ENCODE results near the gene ADGRD1. TPM values are rescaled to one million over a fixed set of nuclear protein-coding genes. Genes with fewer than 3 reads are reported as not detected.

ADGRD1 gene
- polyA plus RNA-seq, 1 of the 3 experiments (the other 2 are of a cell fraction), result not detected

- H3K36me3 ChIP-seq (replicated peaks in 1 of 2; ENCODE audit: control insufficient read depth in 1 of 2, insufficient read depth in 2 of 2, low read length in 1 of 2), result no peaks in the 10 kb centered on the region
- no peaks in the 10 kb centered on the region for H3K27me3 ChIP-seq (ENCODE audit: insufficient read depth)
- no peak overlapping the region for H3K27ac ChIP-seq (ENCODE audit: low read depth in 2 of 2, low read length in 1 of 2)
- no peaks in the 10 kb centered on the region for H3K79me2 ChIP-seq (ENCODE audit: insufficient read depth)
- no peak overlapping the region for H3K4me3 ChIP-seq (ENCODE audit: low read depth in 2 of 2, low read length in 1 of 2)
- TF ChIP-seq SMC3 (IDR thresholded peaks at IDR 0.05; ENCODE audit: low read depth, low read length) (no peak), CTCF (IDR thresholded peaks at IDR 0.05) (no peak), GABPA (IDR thresholded peaks at IDR 0.05; ENCODE audit: low read depth) (no peak), RCOR1 (IDR thresholded peaks at IDR 0.05; ENCODE audit: low read length) (no peak), PBX3 (IDR thresholded peaks at IDR 0.05) (no peak), NFIC (IDR thresholded peaks at IDR 0.05; ENCODE audit: borderline replicate concordance) (no peak)
- CTCF ChIA-PET, result interaction anchor here (2.0 to 11.0 kb wide), 2 partner anchors 12 to 334 kb away, joined by 4 to 135 read pairs; no protein-coding TSS in a partner anchor
- H2AFZ ChIP-seq (ENCODE audit: low read depth), result no peak overlapping the region
- DNase-seq, result no peak
- H3K9me2 ChIP-seq, result no peaks in the 10 kb centered on the region
- H3K9me3 ChIP-seq, result no peaks in the 10 kb centered on the region
- no peak overlapping the region for H3K4me2 ChIP-seq
- H3K9ac ChIP-seq, result no peak overlapping the region
- no peaks in the 10 kb centered on the region for H3F3A ChIP-seq (replicated peaks; ENCODE audit: insufficient read depth)
- WGBS (ENCODE audit: low lambda C conversion rate), result 59% methylated on average over 22 of the region's 25 CpGs
- no peaks in the 10 kb centered on the region; a peak in 1 of 4 replicates for H3K4me1 ChIP-seq (ENCODE audit: control insufficient read depth in 1 of 2, insufficient read depth in 2 of 2, low read depth in 1 of 2, low read length in 1 of 2)
- POLR2A ChIA-PET, result no interaction called here
- H4K20me1 ChIP-seq (ENCODE audit: insufficient read depth), result no peaks in the 10 kb centered on the region
Measured at GRCh38 chr12:131120831-131121271, 167.1 kb downstream of the ADGRD1 start.

- 64% methylated on average over 19 of the region's 30 CpGs for WGBS (ENCODE audit: low lambda C conversion rate)
- Histone ChIP-seq H3K4me3 (ENCODE audit: low read depth in 2 of 2, low read length in 1 of 2) (no peak overlapping the region), H2AFZ (ENCODE audit: low read depth) (no peak overlapping the region), H3K9me3 (no peaks in the 10 kb centered on the region), H3K27ac (ENCODE audit: low read depth in 2 of 2, low read length in 1 of 2) (no peak overlapping the region), H3K27me3 (ENCODE audit: insufficient read depth) (no peaks in the 10 kb centered on the region), H3K4me1 (ENCODE audit: control insufficient read depth in 1 of 2, insufficient read depth in 2 of 2, low read depth in 1 of 2, low read length in 1 of 2) (no peaks in the 10 kb centered on the region; a peak in 1 of 4 replicates), H3K9me2 (no peaks in the 10 kb centered on the region), H3K79me2 (ENCODE audit: insufficient read depth) (no peaks in the 10 kb centered on the region), H3K9ac (no peak overlapping the region), H3K4me2 (no peak overlapping the region), H4K20me1 (ENCODE audit: insufficient read depth) (no peaks in the 10 kb centered on the region), H3F3A (replicated peaks; ENCODE audit: insufficient read depth) (no peaks in the 10 kb centered on the region), H3K36me3 (replicated peaks in 1 of 2; ENCODE audit: control insufficient read depth in 1 of 2, insufficient read depth in 2 of 2, low read length in 1 of 2) (no peaks in the 10 kb centered on the region)
- TF ChIP-seq CTCF (IDR thresholded peaks at IDR 0.05), result no peak
- no peak for TF ChIP-seq SIN3A (IDR thresholded peaks at IDR 0.05; ENCODE audit: borderline replicate concordance, low read depth, low read length)
- TF ChIP-seq EZH2phosphoT487 (IDR thresholded peaks at IDR 0.05; ENCODE audit: borderline replicate concordance, low read depth), result no peak
- no peak for TF ChIP-seq ZBTB33 (IDR thresholded peaks at IDR 0.05; ENCODE audit: borderline replicate concordance, low read depth)
- TF ChIP-seq TCF12 (IDR thresholded peaks at IDR 0.05), result no peak
- no peak for TF ChIP-seq MEF2A (IDR thresholded peaks at IDR 0.05; ENCODE audit: borderline replicate concordance, low read depth)
- TF ChIP-seq FOXM1 (IDR thresholded peaks at IDR 0.05; ENCODE audit: low read depth), result no peak
- no peak for TF ChIP-seq CHD2 (IDR thresholded peaks at IDR 0.05; ENCODE audit: low read length, partially characterized antibody)
- no peak for TF ChIP-seq RCOR1 (IDR thresholded peaks at IDR 0.05; ENCODE audit: low read length)
- TF ChIP-seq NFIC (IDR thresholded peaks at IDR 0.05; ENCODE audit: borderline replicate concordance), result no peak
- TF ChIP-seq MXI1 (IDR thresholded peaks at IDR 0.05; ENCODE audit: low read depth, low read length), result no peak
- no peak for TF ChIP-seq USF1 (IDR thresholded peaks at IDR 0.05; ENCODE audit: borderline replicate concordance, low read depth)
- TF ChIP-seq FOXJ3 (CRISPR knock-in tag; IDR thresholded peaks at IDR 0.05), result no peak
- ChIA-PET CTCF (interaction anchor here (0.8 to 7.4 kb wide), 4 partner anchors 17 to 333 kb away, joined by 3 to 45 read pairs (median 4); no protein-coding TSS in a partner anchor), POLR2A (no interaction called here)
- DNase-seq, result no peak
Measured at GRCh38 chr12:131121705-131122405, 168.1 kb downstream of the ADGRD1 start.

All from SK-N-SH (cell line).